Vagina (tissue), 2 donors: ENCODE results near the gene KCNN1.

Experiments
- CTCF ChIP-seq, 3 experiments: fragments of 450-650 bp in 2 of 3; fragments of 200-600 bp in 1 of 3; sonication (generic) in 1 of 3; IDR thresholded peaks; one replicate each; pipeline ENCODE4 v1.5.1; 2017 to 2019; ENCODE audit warnings: antibody characterized with exemption in 3 of 3, mild to moderate bottlenecking in 2 of 3, moderate library complexity in 2 of 3
- POLR2A ChIP-seq, 2 donors: fragments of 450-650 bp; IDR thresholded peaks; one replicate each; pipeline ENCODE4 v1.6.1; 2017; ENCODE audit warnings: antibody characterized with exemption in 2 of 2, mild to moderate bottlenecking in 2 of 2, moderate library complexity in 2 of 2
- POLR2AphosphoS5 ChIP-seq, 2 donors: sonication (generic); formaldehyde crosslinking; IDR thresholded peaks; one replicate each; pipeline ENCODE4 v1.9.0; 2017; ENCODE audit warnings: antibody characterized with exemption in 2 of 2, mild to moderate bottlenecking in 2 of 2, low read depth in 1 of 2; ENCODE audit not compliant: insufficient read depth in 1 of 2

GRCh38 chr19:17954401-17954800, 12.5 kb upstream of the KCNN1 start:
- TF ChIP-seq CTCF (IDR thresholded peaks at IDR 0.05): no peak
- no peak for TF ChIP-seq POLR2A (IDR thresholded peaks at IDR 0.05)
- no peak for TF ChIP-seq POLR2AphosphoS5 (IDR thresholded peaks at IDR 0.05; ENCODE audit: insufficient read depth in 1 of 2, low read depth in 1 of 2)
